HepG2 (cell line): ENCODE results near the gene AAMP. TPM values are rescaled to one million over a fixed set of nuclear protein-coding genes. Genes with fewer than 3 reads are reported as not detected.

Experiments used
- ATF7 ChIP-seq, 2 experiments: fragments of 450-650 bp in 1 of 2; sonication (generic) in 1 of 2; formaldehyde crosslinking in 1 of 2; IDR thresholded peaks; 2 replicates each; pipeline versions ENCODE4 v1.4.0 to v1.6.1; 2016 to 2020; ENCODE audit warnings: antibody characterized with exemption in 1 of 2, mild to moderate bottlenecking in 1 of 2, missing genetic modification reagents in 1 of 2
- FOXO4 ChIP-seq: sonication (generic); formaldehyde crosslinking; conservative IDR thresholded peaks from 2 replicates; pipeline ENCODE4 v1.8.1; 2023; ENCODE audit warnings: missing genetic modification reagents
- GATAD1 ChIP-seq: IDR thresholded peaks from 2 replicates; pipeline ENCODE4 v1.6.1; 2016; ENCODE audit warnings: missing genetic modification reagents, missing compliant biosample characterization
- PAF1 ChIP-seq: IDR thresholded peaks from 2 replicates; pipeline ENCODE4 v1.6.1; 2016; ENCODE audit warnings: missing genetic modification reagents, missing compliant biosample characterization
- PHF21A ChIP-seq: sonication (generic); formaldehyde crosslinking; IDR thresholded peaks from 2 replicates; pipeline ENCODE4 v1.5.0; 2020; ENCODE audit warnings: mild to moderate bottlenecking, missing genetic modification reagents
- TRIM24 ChIP-seq: sonication (generic); formaldehyde crosslinking; IDR thresholded peaks from 2 replicates; pipeline ENCODE4 v1.8.0; 2022; ENCODE audit warnings: mild to moderate bottlenecking, missing genetic modification reagents
- ZNF180 ChIP-seq: sonication (generic); formaldehyde crosslinking; IDR thresholded peaks from 2 replicates; pipeline ENCODE4 v1.4.0; 2020; ENCODE audit warnings: low read depth, missing genetic modification reagents, borderline replicate concordance
- ZNF232 ChIP-seq: sonication (generic); formaldehyde crosslinking; IDR thresholded peaks from 2 replicates; pipeline ENCODE4 v1.4.0; 2020; ENCODE audit warnings: missing genetic modification reagents, borderline replicate concordance
- ZNF44 ChIP-seq: sonication (generic); formaldehyde crosslinking; IDR thresholded peaks from 2 replicates; pipeline ENCODE4 v1.5.1; 2020; ENCODE audit warnings: mild to moderate bottlenecking, missing genetic modification reagents
- ZNF607 ChIP-seq: sonication (generic); formaldehyde crosslinking; IDR thresholded peaks from 2 replicates; pipeline ENCODE4 v1.5.1; 2020; ENCODE audit warnings: missing genetic modification reagents, mild to moderate bottlenecking, borderline replicate concordance
- ZNF788 ChIP-seq: sonication (generic); formaldehyde crosslinking; IDR thresholded peaks from 2 replicates; pipeline ENCODE4 v1.5.0; 2020; ENCODE audit warnings: mild to moderate bottlenecking, missing genetic modification reagents, borderline replicate concordance
- ZNF83 ChIP-seq: sonication (generic); formaldehyde crosslinking; IDR thresholded peaks from 2 replicates; pipeline ENCODE4 v1.4.0; 2020; ENCODE audit warnings: missing genetic modification reagents, mild to moderate bottlenecking, borderline replicate concordance
- ZNF850 ChIP-seq: sonication (generic); formaldehyde crosslinking; conservative IDR thresholded peaks from 2 replicates; pipeline ENCODE4 v1.9.0; 2021; ENCODE audit warnings: mild to moderate bottlenecking, missing genetic modification reagents
- polyA plus RNA-seq, 8 experiments: library from polyadenylated mRNA; depleted of rRNA in 3 of 8; stranded (reverse) in 7 of 8; unstranded in 1 of 8; fragments of >200 nt; fragmentation: Illumina TruSeq in 4 of 8; extraction: Trizol in 4 of 8; gene quantifications; 2 replicates each; pipeline versions ENCODE4 v1.2.1 to v1.2.3, GENCODE V29; 2011 to 2016; ENCODE audit warnings: low read depth in 4 of 8, missing spikeins in 1 of 8, mixed read lengths in 1 of 8; ENCODE audit not compliant: insufficient read depth in 1 of 8
- total RNA-seq, 5 experiments: library from RNA; depleted of rRNA; stranded (reverse); fragments of >200 nt; fragmentation: Illumina TruSeq; extraction: Trizol; gene quantifications; 2 replicates each; pipeline ENCODE4 v1.2.3, GENCODE V29; 2016; ENCODE audit warnings: low read depth in 1 of 5
- TF ChIP-seq, protein P1 (sequence below): sonication (generic); formaldehyde crosslinking; conservative IDR thresholded peaks from 2 replicates; pipeline ENCODE4 v1.8.0; 2022; ENCODE audit warnings: mild to moderate bottlenecking, moderate library complexity, missing genetic modification reagents
- TF ChIP-seq, protein P2 (sequence below): sonication (generic); formaldehyde crosslinking; IDR thresholded peaks from 2 replicates; pipeline ENCODE4 v1.4.0; 2020; ENCODE audit warnings: mild to moderate bottlenecking, low read depth, missing genetic modification reagents

AAMP gene
- total and polyA plus RNA-seq, 2 of the 13 experiments (the other 11 are each of a cell fraction or from before 2014, with no cell fraction given): 110 to 186 TPM

GRCh38 chr2:218272531-218273212 lies 2.7 kb upstream of the AAMP start (continued):
- TF ChIP-seq FOXO4 (CRISPR knock-in tag) (no peak), ZNF788 (CRISPR knock-in tag) (peak; percentile 19; the same call in 1 of the 2 replicates), ZNF83 (no peak), ZNF850 (no peak), TRIM24 (CRISPR knock-in tag) (no peak), GATAD1 (CRISPR knock-in tag) (no peak), ATF7 (IDR thresholded peaks at IDR 0.05) (no peak), ATF7 (CRISPR knock-in tag; IDR thresholded peaks at IDR 0.05) (no peak), ZNF607 (CRISPR knock-in tag) (no peak), ZNF232 (CRISPR knock-in tag) (peak; percentile 22; the same call in 1 of the 2 replicates), PAF1 (CRISPR knock-in tag) (no peak), ZNF44 (CRISPR knock-in tag) (0 out of 2 replicates have a peak, but pooled peaks have one; percentile 50), PHF21A (CRISPR knock-in tag) (peak; percentile 70; the same call in 1 of the 2 replicates), ZNF180 (CRISPR knock-in tag) (no peak)
- TF ChIP-seq, protein P1, sequence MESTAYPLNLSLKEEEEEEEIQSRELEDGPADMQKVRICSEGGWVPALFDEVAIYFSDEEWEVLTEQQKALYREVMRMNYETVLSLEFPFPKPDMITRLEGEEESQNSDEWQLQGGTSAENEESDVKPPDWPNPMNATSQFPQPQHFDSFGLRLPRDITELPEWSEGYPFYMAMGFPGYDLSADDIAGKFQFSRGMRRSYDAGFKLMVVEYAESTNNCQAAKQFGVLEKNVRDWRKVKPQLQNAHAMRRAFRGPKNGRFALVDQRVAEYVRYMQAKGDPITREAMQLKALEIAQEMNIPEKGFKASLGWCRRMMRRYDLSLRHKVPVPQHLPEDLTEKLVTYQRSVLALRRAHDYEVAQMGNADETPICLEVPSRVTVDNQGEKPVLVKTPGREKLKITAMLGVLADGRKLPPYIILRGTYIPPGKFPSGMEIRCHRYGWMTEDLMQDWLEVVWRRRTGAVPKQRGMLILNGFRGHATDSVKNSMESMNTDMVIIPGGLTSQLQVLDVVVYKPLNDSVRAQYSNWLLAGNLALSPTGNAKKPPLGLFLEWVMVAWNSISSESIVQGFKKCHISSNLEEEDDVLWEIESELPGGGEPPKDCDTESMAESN (CRISPR knock-in tag): 0 out of 2 replicates have a peak, but pooled peaks have one; percentile 47
- TF ChIP-seq, protein P2, sequence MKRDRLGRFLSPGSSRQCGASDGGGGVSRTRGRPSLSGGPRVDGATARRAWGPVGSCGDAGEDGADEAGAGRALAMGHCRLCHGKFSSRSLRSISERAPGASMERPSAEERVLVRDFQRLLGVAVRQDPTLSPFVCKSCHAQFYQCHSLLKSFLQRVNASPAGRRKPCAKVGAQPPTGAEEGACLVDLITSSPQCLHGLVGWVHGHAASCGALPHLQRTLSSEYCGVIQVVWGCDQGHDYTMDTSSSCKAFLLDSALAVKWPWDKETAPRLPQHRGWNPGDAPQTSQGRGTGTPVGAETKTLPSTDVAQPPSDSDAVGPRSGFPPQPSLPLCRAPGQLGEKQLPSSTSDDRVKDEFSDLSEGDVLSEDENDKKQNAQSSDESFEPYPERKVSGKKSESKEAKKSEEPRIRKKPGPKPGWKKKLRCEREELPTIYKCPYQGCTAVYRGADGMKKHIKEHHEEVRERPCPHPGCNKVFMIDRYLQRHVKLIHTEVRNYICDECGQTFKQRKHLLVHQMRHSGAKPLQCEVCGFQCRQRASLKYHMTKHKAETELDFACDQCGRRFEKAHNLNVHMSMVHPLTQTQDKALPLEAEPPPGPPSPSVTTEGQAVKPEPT (CRISPR knock-in tag): no peak
